Liver (tissue), 9 donors: ENCODE data around the gene IFT122. TPM values are rescaled to one million over a fixed set of nuclear protein-coding genes. Genes with fewer than 3 reads are reported as not detected.

Experiments used
- DNase-seq: peaks from one replicate; pipeline ENCODE4 v3.0.0-alpha.2; 2017; ENCODE audit warnings: low spot score
- H3K27ac ChIP-seq, 2 donors: one replicate each; pipeline ENCODE4 v1.7.0; 2013; ENCODE audit warnings: inconsistent platforms in 2 of 2, low read length in 2 of 2, control low read depth in 1 of 2, low read depth in 1 of 2, mild to moderate bottlenecking in 1 of 2
- H3K27me3 ChIP-seq, 4 donors: one replicate each; pipeline versions ENCODE4 v1.6.1 to v1.7.0; 2013; ENCODE audit warnings: low read length in 3 of 4, inconsistent platforms in 1 of 4, mild to moderate bottlenecking in 1 of 4, moderate library complexity in 1 of 4; ENCODE audit not compliant: control insufficient read depth in 4 of 4, insufficient read depth in 4 of 4
- H3K36me3 ChIP-seq, 4 donors: one replicate each; pipeline versions ENCODE4 v1.6.1 to v1.7.0; 2013; ENCODE audit warnings: low read length in 3 of 4, mild to moderate bottlenecking in 3 of 4, low read depth in 1 of 4, moderate library complexity in 1 of 4; ENCODE audit not compliant: control insufficient read depth in 4 of 4, insufficient read depth in 3 of 4
- H3K4me1 ChIP-seq, 4 donors: one replicate each; pipeline versions ENCODE4 v1.6.1 to v1.7.0; 2013; ENCODE audit warnings: low read length in 3 of 4, mild to moderate bottlenecking in 3 of 4, moderate library complexity in 1 of 4; ENCODE audit not compliant: control insufficient read depth in 4 of 4, insufficient read depth in 4 of 4
- H3K4me3 ChIP-seq, 3 donors: one replicate each; pipeline versions ENCODE4 v1.6.1 to v1.7.0; 2013; ENCODE audit warnings: low read length in 3 of 3, control low read depth in 1 of 3, low read depth in 1 of 3, mild to moderate bottlenecking in 1 of 3
- H3K9ac ChIP-seq, 2 donors: one replicate each; pipeline ENCODE4 v1.7.0; 2013; ENCODE audit warnings: low read length in 2 of 2, mild to moderate bottlenecking in 2 of 2, moderate library complexity in 2 of 2, control low read depth in 1 of 2, low read depth in 1 of 2
- H3K9me3 ChIP-seq, 4 donors: one replicate each; pipeline versions ENCODE4 v1.6.1 to v1.7.0; 2013; ENCODE audit warnings: low read length in 3 of 4; ENCODE audit not compliant: control insufficient read depth in 4 of 4
- ATF3 ChIP-seq: IDR thresholded peaks from 2 replicates; pipeline ENCODE4 v1.6.1; 2016; ENCODE audit warnings: antibody characterized with exemption
- CTCF ChIP-seq: fragments of 150-350 bp; IDR thresholded peaks from 2 replicates; pipeline ENCODE4 v1.5.1; 2017; ENCODE audit warnings: improper control_type of control experiment, low read depth, low read length; ENCODE audit not compliant: missing input control
- EGR1 ChIP-seq, 2 donors: IDR thresholded peaks; 2 replicates each; pipeline ENCODE4 v1.6.1; 2016 to 2018; ENCODE audit warnings: antibody characterized with exemption in 2 of 2, low read depth in 2 of 2
- FOXA1 ChIP-seq: IDR thresholded peaks from 2 replicates; pipeline ENCODE4 v1.6.1; 2016; ENCODE audit warnings: antibody characterized with exemption
- FOXA2 ChIP-seq: IDR thresholded peaks from 2 replicates; pipeline ENCODE4 v1.6.1; 2016; ENCODE audit warnings: antibody characterized with exemption
- GABPA ChIP-seq, 2 donors: IDR thresholded peaks in 1 of 2; conservative IDR thresholded peaks in 1 of 2; 2 replicates each; pipeline ENCODE4 v1.6.1; 2016; ENCODE audit warnings: antibody characterized with exemption in 2 of 2, mild to moderate bottlenecking in 1 of 2, moderate library complexity in 1 of 2
- HNF4A ChIP-seq, 2 donors: conservative IDR thresholded peaks; 2 replicates each; pipeline ENCODE4 v1.6.1; 2016; ENCODE audit warnings: antibody characterized with exemption in 2 of 2, mild to moderate bottlenecking in 2 of 2
- HNF4G ChIP-seq: IDR thresholded peaks from 2 replicates; pipeline ENCODE4 v1.6.1; 2016; ENCODE audit warnings: antibody characterized with exemption
- JUND ChIP-seq, 2 donors: IDR thresholded peaks; 2 replicates each; pipeline ENCODE4 v1.6.1; 2016; ENCODE audit warnings: antibody characterized with exemption in 2 of 2
- MAX ChIP-seq: IDR thresholded peaks from 2 replicates; pipeline ENCODE4 v1.6.1; 2016; ENCODE audit warnings: antibody characterized with exemption
- NR2F2 ChIP-seq: IDR thresholded peaks from 2 replicates; pipeline ENCODE4 v1.6.1; 2016; ENCODE audit warnings: antibody characterized with exemption
- RAD21 ChIP-seq, 2 donors: IDR thresholded peaks; 2 replicates each; pipeline ENCODE4 v1.6.1; 2016; ENCODE audit warnings: antibody characterized with exemption in 2 of 2, mild to moderate bottlenecking in 2 of 2
- REST ChIP-seq: IDR thresholded peaks from 2 replicates; pipeline ENCODE4 v1.6.1; 2016; ENCODE audit warnings: antibody characterized with exemption, mild to moderate bottlenecking
- RXRA ChIP-seq, 2 donors: IDR thresholded peaks; 2 replicates each; pipeline ENCODE4 v1.6.1; 2017 to 2018; ENCODE audit warnings: antibody characterized with exemption in 2 of 2, mild to moderate bottlenecking in 1 of 2
- SP1 ChIP-seq: IDR thresholded peaks from 2 replicates; pipeline ENCODE4 v1.6.1; 2018; ENCODE audit warnings: antibody characterized with exemption, mild to moderate bottlenecking
- TAF1 ChIP-seq: conservative IDR thresholded peaks from 2 replicates; pipeline ENCODE4 v1.6.1; 2016; ENCODE audit warnings: antibody characterized with exemption, mild to moderate bottlenecking
- YY1 ChIP-seq: IDR thresholded peaks from 2 replicates; pipeline ENCODE4 v1.6.1; 2016; ENCODE audit warnings: antibody characterized with exemption, mild to moderate bottlenecking
- ZBTB33 ChIP-seq: IDR thresholded peaks from 2 replicates; pipeline ENCODE4 v1.6.1; 2016; ENCODE audit warnings: antibody characterized with exemption
- WGBS: extraction: QIAGEN DNeasy Blood & Tissue Kit; methylation state at CpG from one replicate; pipeline ENCODE4 v1.1.7; 2013; 5-methylcytosine and 5-hydroxymethylcytosine counted together
- polyA plus RNA-seq, 2 donors: library from polyadenylated mRNA; stranded (reverse) in 1 of 2; unstranded in 1 of 2; fragments of 200-250 nt in 1 of 2; fragments of >200 nt in 1 of 2; fragmentation: Nextera tagmentation in 1 of 2; extraction: Ambion mirVana in 1 of 2; gene quantifications; one replicate each; pipeline versions ENCODE4 v1.2.1 to v1.2.3, GENCODE V29; 2013 to 2015
- total RNA-seq, 2 donors: library from RNA; depleted of rRNA; stranded (reverse); fragments of >200 nt; gene quantifications; one replicate each; pipeline ENCODE4 v1.2.3, GENCODE V29; 2014
- donor health status: healthy.
- donor health status: healthy.
- donor health status: healthy.
- donor health status: healthy.
- donor health status: healthy.

The IFT122 gene
- total and polyA plus RNA-seq, 4 donors, result 3.3 to 25.8 (median 10.6) TPM

- Histone ChIP-seq H3K36me3 (peaks cover 5 to 19% (median 15%) of the 10 kb centered on the region in 4 donors), H3K27me3 (no peaks in the 10 kb centered on the region), H3K9me3 (no peaks in the 10 kb centered on the region), H3K4me1 (peaks cover 0 to 3% (median 0%) of the 10 kb centered on the region in 4 donors), H3K9ac (no peak overlapping the region), H3K27ac (no peak overlapping the region), H3K4me3 (no peak overlapping the region)
- no peak for DNase-seq
- 80% methylated on average over 12 of the region's 12 CpGs for WGBS
- TF ChIP-seq CTCF, result no peak
- TF ChIP-seq REST, result no peak
- no peak for TF ChIP-seq NR2F2
- TF ChIP-seq YY1, result no peak
- TF ChIP-seq ZBTB33, result no peak
- TF ChIP-seq ATF3, result no peak
- TF ChIP-seq FOXA1, result no peak
- TF ChIP-seq RAD21 (IDR thresholded peaks at IDR 0.05), result no peak
- TF ChIP-seq TAF1, result no peak
- no peak for TF ChIP-seq RXRA (IDR thresholded peaks at IDR 0.05)
- no peak for TF ChIP-seq MAX
- no peak for TF ChIP-seq GABPA (IDR thresholded peaks at IDR 0.05 in 1 of 2, conservative IDR thresholded peaks at IDR 0.05 in 1 of 2)
- no peak for TF ChIP-seq EGR1 (IDR thresholded peaks at IDR 0.05; ENCODE audit: low read depth in 2 of 2)
- TF ChIP-seq FOXA2, result no peak
- TF ChIP-seq SP1, result no peak
- TF ChIP-seq HNF4A (conservative IDR thresholded peaks at IDR 0.05), result no peak
- TF ChIP-seq JUND (IDR thresholded peaks at IDR 0.05), result no peak
- TF ChIP-seq HNF4G, result no peak
These were observed 41.8 kb downstream of the IFT122 start for GRCh38 chr3:129481766-129482332.
